Glomerular visceral epithelial cell (primary cell): ENCODE data around the gene UBALD2.
"Not testable (repeated sequence)": the region's sequence is repeated elsewhere in the genome, so short reads cannot be mapped to it uniquely, and the experiment has no call there.

Experiments
- DNase-seq: peaks from one replicate; pipeline ENCODE4 v3.0.0-alpha.2; 2016; ENCODE audit errors: extremely low spot score

Gene UBALD2

DNA sequence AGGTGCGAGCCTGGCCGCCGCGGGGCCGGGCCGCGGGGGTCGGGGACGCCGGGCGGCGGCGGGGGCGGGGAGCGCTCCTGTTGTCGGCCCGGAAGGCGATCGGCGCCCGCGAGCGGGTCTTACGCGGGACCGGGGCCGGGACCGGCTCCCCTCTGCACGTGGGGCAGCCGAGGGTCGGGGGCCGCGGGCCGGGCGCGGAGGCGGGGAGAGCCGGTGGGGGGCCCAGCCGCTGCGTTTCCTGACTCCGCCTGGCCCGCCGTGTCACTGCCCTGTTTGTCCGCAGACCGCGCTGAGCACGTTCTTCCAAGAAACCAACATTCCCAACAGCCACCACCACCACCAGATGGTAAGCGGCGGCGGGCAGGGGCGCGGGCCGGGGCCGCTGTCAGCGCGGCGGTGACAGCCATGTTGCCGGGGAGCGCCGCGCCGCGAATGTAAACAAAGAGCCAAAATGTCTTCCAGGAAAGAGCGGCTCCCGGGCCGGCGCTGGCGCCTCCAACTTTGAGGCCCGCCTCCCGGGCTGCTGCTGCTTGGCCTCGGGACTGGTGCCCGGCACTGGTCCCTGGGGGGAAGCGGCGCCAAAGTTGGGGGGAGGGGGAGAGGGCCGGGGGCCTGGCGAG lies 586 bp downstream of the UBALD2 start:
- DNase-seq, result peak; percentile 42

DNA sequence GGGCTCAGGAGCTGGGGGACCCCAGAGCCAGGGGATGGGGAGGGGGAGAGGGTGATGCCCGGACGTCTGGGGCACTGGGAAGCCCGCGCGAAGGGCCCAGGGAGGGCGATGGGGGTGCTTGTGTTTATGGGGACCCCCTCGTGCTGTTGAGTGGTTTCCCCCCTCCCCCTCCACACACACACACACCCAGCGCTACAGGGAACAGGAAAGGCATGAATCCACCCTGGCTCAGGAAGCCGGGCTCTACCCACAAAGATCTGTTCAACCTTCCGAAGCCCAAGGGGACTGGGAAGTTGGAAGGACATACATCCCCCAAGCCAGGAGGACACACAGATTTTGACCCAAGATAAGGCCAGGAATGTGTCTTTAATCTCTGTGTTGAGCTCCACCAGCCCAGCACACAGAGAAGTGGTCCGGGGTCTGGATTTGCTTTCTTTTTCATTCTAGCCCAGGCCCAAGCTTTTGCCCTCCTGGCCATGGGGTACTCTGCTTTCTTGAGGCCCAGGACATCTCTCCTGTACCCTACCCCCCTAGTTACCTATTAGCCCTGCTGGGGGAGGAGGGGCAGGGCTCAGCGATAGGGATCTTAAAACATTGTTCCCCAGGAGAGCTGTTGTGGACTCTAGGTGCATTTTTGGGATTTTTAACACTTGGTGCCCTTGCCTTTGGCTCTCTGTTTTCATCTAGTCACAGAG lies 1.2 kb downstream of the UBALD2 start:
- DNase-seq, result no peak

DNA sequence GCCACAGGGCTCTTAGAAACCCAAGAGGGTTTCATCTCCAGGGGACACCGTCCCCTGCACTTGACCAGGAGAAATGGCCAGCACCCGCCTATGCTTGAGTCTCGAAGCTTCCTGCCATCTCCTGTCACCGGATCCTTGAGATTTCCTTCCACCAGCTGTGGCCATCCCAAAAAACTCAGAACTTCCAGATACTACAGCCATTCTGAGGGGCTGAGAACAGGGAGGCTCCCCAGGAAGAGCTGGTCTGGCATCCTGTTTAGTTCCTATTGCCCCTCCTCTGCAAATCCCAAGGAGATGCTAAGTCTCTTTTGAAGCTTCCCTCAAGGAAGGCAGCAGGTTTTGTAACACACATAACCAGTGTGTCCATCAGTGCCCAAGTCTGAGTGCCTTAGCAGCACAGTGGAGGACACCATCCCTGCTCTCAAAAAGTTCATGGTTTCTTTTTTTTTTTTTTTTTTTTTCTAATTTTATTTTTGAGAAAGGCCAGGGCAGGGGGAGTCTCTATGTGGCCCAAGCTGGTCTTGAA lies 2.0 kb downstream of the UBALD2 start:
- no peak for DNase-seq

GRCh38 chr17:76267581-76268001 lies 2.4 kb downstream of the UBALD2 start:
- not testable (repeated sequence) for DNase-seq

DNA sequence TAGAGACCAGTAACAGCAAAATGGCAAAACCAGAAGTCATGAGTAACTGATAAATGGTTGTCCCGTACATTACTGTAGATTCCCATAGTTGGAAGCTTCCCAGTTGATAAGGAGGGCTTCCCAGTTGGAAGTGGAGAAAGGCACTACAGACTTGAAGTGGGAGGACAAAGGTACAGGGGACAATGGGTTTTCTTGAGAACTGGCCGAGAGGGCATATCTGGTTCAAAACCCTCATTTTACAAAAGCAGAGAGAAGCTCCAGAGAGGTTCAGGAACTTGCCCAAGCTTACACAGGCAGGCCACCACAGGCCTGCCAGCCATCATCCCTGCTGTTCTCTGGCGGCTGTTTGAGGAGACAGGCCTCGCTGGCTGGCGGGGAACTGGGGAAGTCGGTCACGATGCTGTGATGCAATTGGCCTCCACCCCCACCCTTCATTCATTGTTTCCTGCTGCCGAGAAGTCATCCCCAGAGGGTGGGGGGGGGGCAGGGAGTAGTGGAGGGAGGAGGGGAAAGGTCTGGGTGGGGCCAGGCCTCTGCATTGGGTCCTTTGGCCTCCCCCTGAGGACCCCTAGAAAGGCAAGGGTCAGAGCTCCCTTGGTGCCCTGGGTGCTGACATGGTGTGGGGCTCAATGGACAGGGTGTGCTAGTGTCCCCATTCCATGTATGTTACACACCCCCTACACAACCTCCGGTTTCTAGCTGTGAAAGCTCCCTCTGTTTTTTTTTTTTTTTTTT lies 3.0 kb downstream of the UBALD2 start:
- DNase-seq, result no peak

- no peak for DNase-seq
Measured at GRCh38 chr17:76268991-76269981, 4.1 kb downstream of the UBALD2 start.

DNA sequence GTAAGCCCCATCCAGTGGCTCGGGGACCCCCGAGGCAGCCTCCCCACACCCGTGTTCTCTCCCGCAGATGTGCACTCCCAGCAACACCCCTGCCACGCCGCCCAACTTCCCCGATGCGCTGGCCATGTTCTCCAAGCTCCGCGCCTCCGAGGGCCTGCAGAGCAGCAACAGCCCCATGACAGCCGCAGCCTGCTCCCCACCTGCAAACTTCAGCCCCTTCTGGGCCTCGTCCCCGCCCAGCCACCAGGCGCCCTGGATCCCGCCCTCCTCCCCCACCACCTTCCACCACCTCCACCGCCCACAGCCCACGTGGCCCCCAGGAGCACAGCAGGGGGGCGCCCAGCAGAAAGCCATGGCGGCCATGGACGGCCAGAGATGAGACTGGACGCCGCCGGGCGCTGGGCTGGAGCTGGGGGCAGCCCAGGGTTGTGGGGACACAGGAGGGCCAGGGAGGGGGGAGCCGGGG lies 5.0 kb downstream of the UBALD2 start:
- no peak for DNase-seq

GRCh38 chr17:76270770-76271668 lies 5.9 kb downstream of the UBALD2 start:
- no peak for DNase-seq

DNA sequence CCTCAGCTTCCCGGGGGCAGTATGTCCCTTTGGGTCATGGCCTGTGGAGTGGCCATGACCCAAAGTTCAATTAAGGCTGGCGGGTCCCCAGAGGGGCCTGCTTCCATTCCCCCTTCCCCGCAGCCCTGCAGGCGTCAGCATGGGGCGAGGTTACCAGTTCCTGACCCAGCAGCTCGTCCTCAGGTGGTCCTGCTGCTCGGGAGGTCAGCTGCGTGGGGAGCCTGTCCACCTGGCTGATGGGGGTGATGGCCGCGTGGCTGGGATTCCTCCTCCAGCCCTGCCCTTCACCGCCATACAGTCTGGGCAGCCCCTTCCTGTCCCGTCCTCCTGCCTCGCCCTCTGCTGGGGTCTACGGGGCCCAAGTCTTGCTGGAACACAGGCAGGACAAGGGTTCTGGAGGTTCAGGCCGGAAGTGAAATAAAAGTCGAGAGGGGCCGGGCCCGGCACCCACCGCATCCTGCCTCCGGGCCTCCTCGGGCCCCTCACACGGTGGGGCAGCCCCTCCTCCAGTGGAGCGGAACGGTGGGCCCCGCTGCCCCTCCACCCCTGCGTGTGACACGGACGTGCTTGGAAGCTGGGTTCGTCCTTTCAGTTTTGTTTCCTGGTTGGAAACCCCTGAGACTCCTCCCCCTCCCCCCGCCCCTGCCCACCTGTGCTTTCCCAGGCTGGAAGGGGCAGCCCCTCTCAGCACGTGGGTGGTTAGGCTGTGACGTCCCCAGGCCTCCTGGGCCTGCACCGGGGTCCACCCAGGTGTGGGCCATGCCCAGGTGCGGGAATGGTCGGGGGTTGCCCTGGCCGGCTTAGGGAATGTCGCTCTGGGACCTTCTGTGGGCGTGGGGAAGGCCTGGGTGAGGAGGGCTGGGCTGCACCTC lies 6.8 kb downstream of the UBALD2 start:
- DNase-seq, result no peak

- DNase-seq, result no peak
Measured at GRCh38 chr17:76272541-76273444, 7.6 kb downstream of the UBALD2 start.

DNA sequence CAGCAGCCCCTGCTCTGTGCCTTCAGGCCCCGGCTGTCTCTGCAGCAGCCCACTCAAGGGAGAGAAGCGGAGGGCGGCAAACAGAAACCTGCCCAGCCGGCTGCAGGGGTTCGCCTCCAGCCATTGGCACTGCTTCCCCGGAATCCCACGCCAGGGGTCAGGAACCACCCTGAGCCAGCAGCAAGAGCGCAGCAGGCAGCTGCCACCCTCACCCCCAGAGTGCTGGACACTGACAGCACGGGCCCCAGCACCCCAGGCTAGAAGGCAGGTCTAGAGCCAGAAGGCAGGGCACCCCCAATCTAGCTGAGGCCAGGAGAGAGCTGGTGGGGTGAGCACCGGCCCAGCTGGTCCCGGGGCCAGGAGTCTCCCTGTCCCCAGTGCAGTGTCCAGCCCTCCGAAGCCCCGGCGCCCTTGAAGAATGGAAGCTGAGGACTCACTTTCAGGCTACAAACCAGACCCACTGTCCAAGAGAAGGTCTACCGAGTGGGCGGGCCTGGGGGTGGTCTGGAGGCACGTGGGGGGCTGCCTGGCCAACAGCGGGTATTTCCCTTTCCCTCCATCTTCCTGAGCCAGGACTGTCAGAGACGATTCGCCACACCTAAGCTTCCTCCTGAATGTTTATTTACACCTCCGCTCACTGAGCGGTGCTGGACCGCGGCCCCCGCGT lies 8.4 kb downstream of the UBALD2 start:
- no peak for DNase-seq

GRCh38 chr17:76274112-76274956 lies 9.2 kb downstream of the UBALD2 start:
- DNase-seq, result no peak

DNA sequence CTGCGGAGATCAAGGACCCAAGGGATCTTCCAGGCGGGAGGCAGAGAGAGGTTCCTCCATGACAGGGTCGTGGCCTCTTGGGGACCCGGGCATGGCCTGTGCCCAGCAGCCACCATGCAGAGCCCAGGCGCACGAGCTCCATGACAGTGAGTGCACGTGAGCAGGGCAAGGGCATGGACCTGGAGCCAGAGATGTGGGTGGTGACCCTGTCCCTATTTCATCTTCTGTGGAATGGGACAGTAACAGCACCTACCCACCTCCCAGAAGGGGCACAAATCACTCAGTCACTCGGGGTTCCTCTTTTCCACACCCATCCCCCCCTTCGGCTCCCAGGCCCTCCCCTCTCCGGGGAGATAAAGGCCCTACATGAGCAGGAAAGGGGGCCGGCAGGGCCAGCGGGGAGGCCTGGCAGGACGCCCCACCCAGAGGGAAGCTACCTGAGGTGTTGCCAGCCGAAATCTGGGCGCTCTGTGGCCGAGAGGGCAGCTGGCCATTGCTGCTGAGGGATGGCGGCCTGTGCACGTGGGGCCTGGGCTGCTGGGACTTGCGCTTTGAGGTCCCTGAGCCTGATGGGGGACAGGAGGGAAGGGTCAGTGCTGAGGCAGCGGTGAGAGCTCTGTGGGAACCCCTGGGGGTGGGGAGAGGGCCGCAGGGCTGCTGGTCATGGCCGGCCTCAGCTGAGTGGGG lies 10.4 kb downstream of the UBALD2 start:
- no peak for DNase-seq

DNA sequence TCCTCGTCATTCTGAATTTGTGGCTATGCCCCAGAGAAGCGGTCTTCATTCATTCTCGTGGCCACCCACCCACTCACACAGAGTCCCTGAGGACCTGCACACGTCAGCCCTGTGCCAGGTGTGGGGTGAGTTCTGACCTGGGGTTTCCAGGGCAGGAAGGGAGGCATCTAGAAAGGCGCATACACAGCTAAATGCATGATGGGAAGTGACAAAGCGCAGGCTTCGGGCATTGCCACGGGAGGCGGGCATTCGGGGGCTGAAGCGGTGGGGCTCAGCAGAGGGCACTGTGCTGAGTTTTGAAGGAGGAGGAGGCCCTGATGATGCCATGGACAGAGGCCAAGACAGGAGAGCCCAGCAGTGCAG lies 10.9 kb downstream of the UBALD2 start:
- no peak for DNase-seq

- no peak for DNase-seq
Measured at GRCh38 chr17:76276461-76277299, 11.5 kb downstream of the UBALD2 start.
